Thymus (tissue), 11 donors: ENCODE data around the gene DPF1. TPM values are rescaled to one million over a fixed set of nuclear protein-coding genes. Genes with fewer than 3 reads are reported as not detected.

Source experiments
- DNase-seq, 9 donors: peaks; one replicate each; pipeline ENCODE4 v3.0.0-alpha.2; 2013; ENCODE audit warnings: low spot score in 9 of 9, low read depth in 6 of 9, missing footprints in 1 of 9
- H3K27ac ChIP-seq, 2 donors: one replicate each; pipeline ENCODE4 v1.5.1; 2013; ENCODE audit warnings: control low read depth in 1 of 2, low read depth in 1 of 2, low read length in 1 of 2, mild to moderate bottlenecking in 1 of 2, moderate library complexity in 1 of 2
- H3K27me3 ChIP-seq, 2 donors: one replicate each; pipeline ENCODE4 v1.5.1; 2013; ENCODE audit warnings: low read length in 1 of 2; ENCODE audit not compliant: control insufficient read depth in 2 of 2, insufficient read depth in 1 of 2
- H3K36me3 ChIP-seq, 2 donors: one replicate each; pipeline ENCODE4 v1.5.1; 2013; ENCODE audit warnings: low read length in 1 of 2, mild to moderate bottlenecking in 1 of 2, moderate library complexity in 1 of 2; ENCODE audit not compliant: control insufficient read depth in 2 of 2, insufficient read depth in 2 of 2
- H3K4me1 ChIP-seq, 2 donors: one replicate each; pipeline ENCODE4 v1.5.1; 2013; ENCODE audit warnings: low read length in 2 of 2; ENCODE audit not compliant: control insufficient read depth in 2 of 2, insufficient read depth in 2 of 2
- H3K4me3 ChIP-seq, 2 donors: one replicate each; pipeline ENCODE4 v1.5.1; 2013; ENCODE audit warnings: low read length in 2 of 2, control low read depth in 1 of 2, mild to moderate bottlenecking in 1 of 2
- H3K9me3 ChIP-seq, 2 donors: one replicate each; pipeline ENCODE4 v1.5.1; 2013; ENCODE audit warnings: low read length in 1 of 2, mild to moderate bottlenecking in 1 of 2; ENCODE audit not compliant: control insufficient read depth in 2 of 2, insufficient read depth in 1 of 2
- WGBS: extraction: QIAGEN DNeasy Blood & Tissue Kit; methylation state at CpG from one replicate; pipeline ENCODE4 v1.1.7; 2013; 5-methylcytosine and 5-hydroxymethylcytosine counted together
- polyA plus RNA-seq: library from polyadenylated mRNA; stranded (reverse); fragments of 200-250 nt; gene quantifications from one replicate; pipeline ENCODE4 v1.2.3, GENCODE V29; 2013
- total RNA-seq: library from RNA; stranded (reverse); fragments of 120-200 nt; gene quantifications from one replicate; pipeline ENCODE4 v1.2.4, GENCODE V29; 2013
- donor health status: healthy.

DPF1 gene
- total and polyA plus RNA-seq, 2 donors: 0.09 to 0.24 TPM

DNA sequence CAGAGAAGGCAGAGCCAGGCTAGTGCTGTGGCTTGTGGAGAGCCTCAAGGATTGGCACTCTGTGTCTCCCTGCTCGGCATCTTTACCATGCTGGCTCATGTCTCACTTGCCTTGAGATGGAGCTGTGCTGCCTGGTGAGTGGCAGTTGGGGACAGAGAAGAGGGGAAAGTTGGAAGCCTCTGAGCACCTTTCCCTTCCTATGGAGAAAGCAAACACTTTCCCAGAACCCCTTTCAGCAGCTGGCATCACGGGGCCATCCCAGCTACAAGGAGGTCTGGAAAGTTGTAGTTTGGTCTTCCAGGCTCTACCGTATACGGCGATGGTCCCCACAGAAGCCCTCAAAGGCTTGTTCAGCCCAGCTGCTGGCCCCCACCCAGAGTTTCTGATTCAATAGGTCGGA lies 58.7 kb downstream of the DPF1 start:
- Histone ChIP-seq H3K27me3 (no peaks in the 10 kb centered on the region), H3K4me1 (no peaks in the 10 kb centered on the region), H3K36me3 (peaks cover 9 to 29% of the 10 kb centered on the region in 2 donors), H3K9me3 (peaks cover 2 to 15% of the 10 kb centered on the region in 2 donors), H3K27ac (no peak overlapping the region), H3K4me3 (no peak overlapping the region)
- no peak for DNase-seq
- WGBS: 97% methylated on average over 6 of the region's 6 CpGs

GRCh38 chr19:38164526-38164925 lies 59.5 kb downstream of the DPF1 start:
- Histone ChIP-seq H3K4me3 (no peak overlapping the region), H3K4me1 (no peaks in the 10 kb centered on the region), H3K36me3 (peaks cover 9 to 26% of the 10 kb centered on the region in 2 donors), H3K9me3 (peaks cover 2 to 15% of the 10 kb centered on the region in 2 donors), H3K27me3 (no peaks in the 10 kb centered on the region), H3K27ac (no peak overlapping the region)
- DNase-seq: no peak
- over 99% methylated on average over 25 of the region's 25 CpGs for WGBS

DNA sequence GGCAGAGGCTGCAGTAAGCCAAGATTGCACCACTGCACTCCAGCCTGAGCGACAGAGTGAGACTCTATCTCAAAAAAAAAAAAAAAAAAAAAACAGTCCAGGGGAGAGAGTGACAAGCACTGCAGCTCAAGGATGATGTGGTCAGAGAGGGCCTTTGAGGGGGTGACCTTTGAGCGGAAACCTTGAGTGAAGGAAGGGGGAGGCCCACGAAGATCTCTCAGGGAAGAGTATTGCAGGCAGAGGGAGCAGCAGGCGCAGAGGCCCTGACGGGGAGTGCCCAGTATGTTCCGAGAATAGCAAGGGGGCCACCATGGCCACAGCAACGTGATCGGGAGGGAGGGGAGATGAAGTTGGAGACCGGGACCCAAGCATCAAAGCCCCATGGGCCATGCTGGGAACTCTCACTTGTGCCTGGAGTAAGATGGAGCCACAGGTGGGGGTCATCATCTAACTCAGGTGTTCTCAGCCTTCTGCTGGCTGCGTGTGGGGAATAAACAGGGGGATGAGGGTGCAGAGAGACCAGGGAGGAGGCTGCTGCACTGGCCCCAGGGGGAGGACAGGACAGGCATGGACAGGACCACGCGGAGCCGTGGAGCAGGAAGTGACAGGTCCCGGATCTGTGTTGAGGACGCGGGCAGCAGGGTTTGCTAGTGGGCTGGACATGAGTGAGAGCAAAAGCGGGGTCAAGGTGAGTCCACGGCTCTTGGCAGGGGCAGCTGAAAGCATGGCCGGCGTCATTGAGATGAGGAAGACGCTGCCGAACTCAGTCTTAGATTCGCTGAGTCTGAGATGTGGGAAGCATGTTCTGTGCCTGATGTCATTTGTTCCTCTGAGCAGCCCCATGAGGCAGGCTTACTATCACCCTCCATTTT lies 60.4 kb downstream of the DPF1 start:
- 98% methylated on average over 23 of the region's 23 CpGs for WGBS
- H3K27me3 ChIP-seq: no peaks in the 10 kb centered on the region
- no peak for DNase-seq
- no peak overlapping the region for H3K4me3 ChIP-seq
- H3K9me3 ChIP-seq: peaks cover 3 to 15% of the 10 kb centered on the region in 2 donors
- no peaks in the 10 kb centered on the region for H3K4me1 ChIP-seq
- H3K36me3 ChIP-seq: peaks cover 9 to 25% of the 10 kb centered on the region in 2 donors
- no peak overlapping the region for H3K27ac ChIP-seq

GRCh38 chr19:38162632-38163031 lies 61.4 kb downstream of the DPF1 start:
- no peak overlapping the region for H3K27ac ChIP-seq
- H3K27me3 ChIP-seq: no peaks in the 10 kb centered on the region
- H3K4me3 ChIP-seq: no peak overlapping the region
- H3K36me3 ChIP-seq: peaks cover 9 to 27% of the 10 kb centered on the region in 2 donors
- peaks cover 3 to 15% of the 10 kb centered on the region in 2 donors for H3K9me3 ChIP-seq
- DNase-seq: no peak
- H3K4me1 ChIP-seq: no peaks in the 10 kb centered on the region
- 99% methylated on average over 7 of the region's 7 CpGs for WGBS

GRCh38 chr19:38162094-38162493 lies 61.9 kb downstream of the DPF1 start:
- Histone ChIP-seq H3K27me3 (no peaks in the 10 kb centered on the region), H3K9me3 (peaks cover 3 to 15% of the 10 kb centered on the region in 2 donors), H3K27ac (no peak overlapping the region), H3K4me1 (no peaks in the 10 kb centered on the region), H3K36me3 (peaks cover 9 to 27% of the 10 kb centered on the region in 2 donors), H3K4me3 (no peak overlapping the region)
- WGBS: 98% methylated on average over 5 of the region's 5 CpGs
- DNase-seq: no peak

Other genes with a start within 250 kb of the DPF1 start
- gene PPP1R14A, start 32.2 kb upstream of the DPF1 start, total RNA-seq: 0.52 TPM
- 59.0 TPM for gene PPP1R14A, start 32.2 kb upstream of the DPF1 start, polyA plus RNA-seq
- gene SPINT2, start 40.4 kb upstream of the DPF1 start, total RNA-seq: 107 TPM
- gene SPINT2, start 40.4 kb upstream of the DPF1 start, polyA plus RNA-seq: 253 TPM
- 4.9 TPM for gene C19orf33, start 80.0 kb upstream of the DPF1 start, total RNA-seq
- 93.6 TPM for gene C19orf33, start 80.0 kb upstream of the DPF1 start, polyA plus RNA-seq
- gene YIF1B, start 91.7 kb upstream of the DPF1 start, total RNA-seq: 34.2 TPM
- gene YIF1B, start 91.7 kb upstream of the DPF1 start, polyA plus RNA-seq: 46.6 TPM
- gene KCNK6, start 95.6 kb upstream of the DPF1 start, total RNA-seq: 3.4 TPM
- 5.2 TPM for gene KCNK6, start 95.6 kb upstream of the DPF1 start, polyA plus RNA-seq
- gene CATSPERG, start 111.6 kb upstream of the DPF1 start, total RNA-seq: 1.5 TPM
- gene CATSPERG, start 111.6 kb upstream of the DPF1 start, polyA plus RNA-seq: 5.8 TPM
- gene PSMD8, start 150.3 kb upstream of the DPF1 start, total RNA-seq: 169 TPM
- gene PSMD8, start 150.3 kb upstream of the DPF1 start, polyA plus RNA-seq: 64.5 TPM
- gene GGN, start 163.8 kb upstream of the DPF1 start, total RNA-seq: not detected
- gene GGN, start 163.8 kb upstream of the DPF1 start, polyA plus RNA-seq: 0.07 TPM
- gene SPRED3, start 164.5 kb upstream of the DPF1 start, total RNA-seq: under 0.01 TPM
- 0.27 TPM for gene SPRED3, start 164.5 kb upstream of the DPF1 start, polyA plus RNA-seq
- gene FAM98C, start 178.9 kb upstream of the DPF1 start, total RNA-seq: 12.6 TPM
- 22.0 TPM for gene FAM98C, start 178.9 kb upstream of the DPF1 start, polyA plus RNA-seq
- 1.1 TPM for gene RASGRP4, start 202.0 kb upstream of the DPF1 start, total RNA-seq
- 1.7 TPM for gene RASGRP4, start 202.0 kb upstream of the DPF1 start, polyA plus RNA-seq
- gene RYR1, start 209.5 kb upstream of the DPF1 start, total RNA-seq: 1.1 TPM
- gene RYR1, start 209.5 kb upstream of the DPF1 start, polyA plus RNA-seq: 1.8 TPM